Activated CD4-positive, alpha-beta memory T cell treated with anti-CD3 and anti-CD28 coated beads for 36 hours (primary cell): ENCODE results near the gene BRCA2. TPM values are rescaled to one million over a fixed set of nuclear protein-coding genes. Genes with fewer than 3 reads are reported as not detected.

Experiments used
- CTCF ChIA-PET: fragments of 350-600 bp; sonication (Branson Sonifier 250); formaldehyde crosslinking; loops from one replicate; lab custom pipeline; 2021; ENCODE audit warnings: antibody characterized with exemption, inconsistent platforms; lab: Charles Lee
- POLR2A ChIA-PET: fragments of 350-600 bp; sonication (Branson Sonifier 250); formaldehyde crosslinking; loops from one replicate; lab custom pipeline; 2021; ENCODE audit warnings: antibody characterized with exemption; lab: Charles Lee
- DNase-seq: peaks from one replicate; pipeline ENCODE4 v3.0.0-alpha.2; 2020
- H3K27ac Mint-ChIP-seq: one replicate; pipeline ENCODE4 v1.8.0; 2021; ENCODE audit warnings: mixed read lengths
- H3K27me3 Mint-ChIP-seq: one replicate; pipeline ENCODE4 v1.8.0; 2021; ENCODE audit warnings: mixed read lengths
- H3K36me3 Mint-ChIP-seq: one replicate; pipeline ENCODE4 v1.8.0; 2021; ENCODE audit warnings: mixed read lengths
- H3K4me1 Mint-ChIP-seq: one replicate; pipeline ENCODE4 v1.8.0; 2021; ENCODE audit warnings: low read depth, mixed read lengths
- H3K4me3 Mint-ChIP-seq: one replicate; pipeline ENCODE4 v1.8.0; 2021; ENCODE audit warnings: mild to moderate bottlenecking, mixed read lengths
- H3K9me3 Mint-ChIP-seq: one replicate; pipeline ENCODE4 v1.8.0; 2021; ENCODE audit warnings: mixed read lengths
- intact Hi-C: fragments of 100-400 bp; cut with micrococcal nuclease; formaldehyde crosslinking; loops from one replicate; pipeline ENCODE4 v1.15.1; 2023
- total RNA-seq, 2 experiments: library from RNA; stranded (reverse); gene quantifications; one replicate each; pipeline ENCODE4 v1.2.3, GENCODE V29; 2021

Gene BRCA2
- total RNA-seq, 2 experiments from 2014 or later = 22.1 to 23.1 TPM

GRCh38 chr13:32297206-32297605 lies 18.1 kb upstream of the BRCA2 start:
- ChIA-PET POLR2A (no interaction called here), CTCF (no interaction called here)
- Mint-ChIP-seq H3K4me1 (peaks cover 20% of the 10 kb centered on the region), H3K4me3 (no peak overlapping the region), H3K27me3 (peaks cover 7% of the 10 kb centered on the region), H3K36me3 (no peaks in the 10 kb centered on the region), H3K9me3 (no peaks in the 10 kb centered on the region), H3K27ac (no peak overlapping the region)
- intact Hi-C loops = loop anchor here (1.0 kb wide), 1 partner anchor 11 kb away; no protein-coding TSS in a partner anchor
- no peak for DNase-seq

DNA sequence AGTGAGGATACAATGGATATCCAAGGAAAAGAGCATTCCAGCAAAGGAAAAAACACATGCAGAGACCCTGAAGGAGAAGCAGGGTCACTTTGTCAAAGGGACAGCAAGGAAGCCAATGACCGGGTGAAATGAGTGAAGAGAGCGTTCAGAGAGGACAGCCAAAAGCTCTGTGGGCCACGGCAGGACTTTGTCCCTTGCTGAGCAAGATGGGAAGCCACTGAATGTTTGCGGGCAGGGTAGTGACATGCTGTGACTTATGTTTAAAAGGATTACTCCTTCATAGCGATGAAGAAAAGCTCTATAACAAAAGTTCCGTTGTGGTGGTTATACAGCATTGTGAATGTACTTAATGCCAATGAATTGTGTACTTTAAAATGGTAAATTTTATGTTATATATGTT lies 16.6 kb upstream of the BRCA2 start:
- no peak for DNase-seq
- CTCF ChIA-PET = no interaction called here
- H3K4me1 Mint-ChIP-seq = peaks cover 20% of the 10 kb centered on the region
- POLR2A ChIA-PET = no interaction called here
- intact Hi-C loops = no loop called here
- H3K27ac Mint-ChIP-seq = no peak overlapping the region
- H3K27me3 Mint-ChIP-seq = peaks cover 7% of the 10 kb centered on the region
- no peak overlapping the region for H3K4me3 Mint-ChIP-seq
- no peaks in the 10 kb centered on the region for H3K36me3 Mint-ChIP-seq
- H3K9me3 Mint-ChIP-seq = no peaks in the 10 kb centered on the region

- Mint-ChIP-seq H3K27me3 (peaks cover 7% of the 10 kb centered on the region), H3K4me3 (no peak overlapping the region), H3K27ac (no peak overlapping the region), H3K9me3 (no peaks in the 10 kb centered on the region), H3K4me1 (peaks cover 20% of the 10 kb centered on the region), H3K36me3 (no peaks in the 10 kb centered on the region)
- POLR2A ChIA-PET = interaction anchor here (1.6 kb wide), 1 partner anchor 16 kb away, joined by 11 read pairs; the partner anchor contains the start of genes BRCA2 and ZAR1L
- CTCF ChIA-PET = no interaction called here
- DNase-seq = no peak
- intact Hi-C loops = no loop called here
Observed at GRCh38 chr13:32299893-32300292, 15.4 kb upstream of the BRCA2 start.

DNA sequence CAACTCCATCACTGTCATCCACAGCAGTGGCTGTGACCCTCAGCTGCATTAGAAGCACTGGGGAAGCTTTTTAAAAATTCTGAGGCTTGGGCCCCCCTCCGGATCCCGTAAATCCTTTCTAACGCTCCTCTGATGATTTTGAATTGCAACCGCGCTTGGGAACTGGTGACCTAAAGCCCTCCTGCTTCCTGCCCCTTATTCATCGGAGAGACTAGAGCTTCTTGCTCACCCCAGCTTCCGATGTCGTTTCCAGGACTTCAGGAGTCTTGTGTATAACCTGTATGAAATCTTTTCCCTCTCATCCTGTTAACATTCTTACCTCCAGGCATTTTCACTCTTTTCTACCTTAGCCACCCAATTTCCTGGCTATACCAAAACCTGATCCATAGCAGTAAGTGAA lies 14.9 kb upstream of the BRCA2 start:
- peaks cover 20% of the 10 kb centered on the region for H3K4me1 Mint-ChIP-seq
- H3K9me3 Mint-ChIP-seq = no peaks in the 10 kb centered on the region
- H3K27ac Mint-ChIP-seq = no peak overlapping the region
- intact Hi-C loops = no loop called here
- ChIA-PET POLR2A (interaction anchor here (1.6 kb wide), 1 partner anchor 15 kb away, joined by 11 read pairs; the partner anchor contains the start of genes BRCA2 and ZAR1L), CTCF (no interaction called here)
- no peak overlapping the region for H3K4me3 Mint-ChIP-seq
- no peaks in the 10 kb centered on the region for H3K36me3 Mint-ChIP-seq
- no peak for DNase-seq
- peaks cover 7% of the 10 kb centered on the region for H3K27me3 Mint-ChIP-seq

- peak; percentile 43 for DNase-seq
- ChIA-PET POLR2A (interaction anchor here (1.6 kb wide), 1 partner anchor 15 kb away, joined by 11 read pairs; the partner anchor contains the start of genes BRCA2 and ZAR1L), CTCF (interaction anchor here (1.5 kb wide), 1 partner anchor 15 kb away, joined by 4 read pairs; the partner anchor contains the start of gene BRCA2)
- peaks cover 20% of the 10 kb centered on the region for H3K4me1 Mint-ChIP-seq
- H3K4me3 Mint-ChIP-seq = no peak overlapping the region
- H3K27ac Mint-ChIP-seq = no peak overlapping the region
- intact Hi-C loops = loop anchor here (1.0 kb wide), 2 partner anchors 14 to 29 kb away; partner anchors contain the start of genes BRCA2 and ZAR1L
- H3K27me3 Mint-ChIP-seq = peaks cover 7% of the 10 kb centered on the region
- no peaks in the 10 kb centered on the region for H3K9me3 Mint-ChIP-seq
- no peaks in the 10 kb centered on the region for H3K36me3 Mint-ChIP-seq
Observed at GRCh38 chr13:32300920-32301319, 14.4 kb upstream of the BRCA2 start.

- peaks cover 7% of the 10 kb centered on the region for H3K27me3 Mint-ChIP-seq
- H3K36me3 Mint-ChIP-seq = no peaks in the 10 kb centered on the region
- no peak overlapping the region for H3K4me3 Mint-ChIP-seq
- intact Hi-C loops = no loop called here
- POLR2A ChIA-PET = interaction anchor here (0.8 kb wide), 1 partner anchor 13 kb away, joined by 3 read pairs; the partner anchor contains the start of gene BRCA2
- DNase-seq = no peak
- CTCF ChIA-PET = interaction anchor here (0.6 to 1.5 kb wide), 4 partner anchors 13 to 57 kb away, joined by 3 to 4 read pairs (median 3); partner anchors contain the start of gene BRCA2
- H3K9me3 Mint-ChIP-seq = no peaks in the 10 kb centered on the region
- H3K4me1 Mint-ChIP-seq = peaks cover 11% of the 10 kb centered on the region
- no peak overlapping the region for H3K27ac Mint-ChIP-seq
Observed at GRCh38 chr13:32302461-32302860, 12.8 kb upstream of the BRCA2 start.

DNA sequence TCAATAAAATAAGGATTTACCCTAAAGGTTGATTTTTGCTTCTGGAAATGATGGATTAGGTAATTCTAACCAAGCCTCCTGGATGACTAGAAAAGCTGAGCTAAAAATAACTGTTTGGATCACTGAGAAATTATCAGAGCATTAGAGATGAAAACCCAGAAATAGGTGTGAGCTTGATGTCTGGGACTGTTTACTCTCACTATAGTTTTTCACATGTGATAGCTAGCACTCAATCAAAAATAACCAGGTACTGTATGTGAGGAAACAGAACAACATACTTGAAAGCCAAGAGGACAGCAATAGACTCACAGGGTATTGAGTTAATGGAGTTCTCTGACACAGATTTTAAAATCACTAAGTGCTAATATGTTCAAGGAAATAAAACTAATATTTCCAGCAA lies 9.7 kb upstream of the BRCA2 start:
- no peak overlapping the region for H3K27ac Mint-ChIP-seq
- ChIA-PET CTCF (interaction anchor here (0.9 to 4.4 kb wide), 6 partner anchors 37 to 396 kb away, joined by 3 to 25 read pairs (median 6); no protein-coding TSS in a partner anchor), POLR2A (no interaction called here)
- no peak overlapping the region for H3K4me3 Mint-ChIP-seq
- intact Hi-C loops = no loop called here
- H3K9me3 Mint-ChIP-seq = no peaks in the 10 kb centered on the region
- H3K36me3 Mint-ChIP-seq = no peaks in the 10 kb centered on the region
- peaks cover 8% of the 10 kb centered on the region for H3K4me1 Mint-ChIP-seq
- no peaks in the 10 kb centered on the region for H3K27me3 Mint-ChIP-seq
- DNase-seq = no peak

GRCh38 chr13:32309312-32310133 lies 5.8 kb upstream of the BRCA2 start:
- peaks cover 10% of the 10 kb centered on the region for H3K4me1 Mint-ChIP-seq
- no peaks in the 10 kb centered on the region for H3K27me3 Mint-ChIP-seq
- ChIA-PET POLR2A (no interaction called here), CTCF (interaction anchor here (0.7 to 4.4 kb wide), 6 partner anchors 26 to 399 kb away, joined by 3 to 25 read pairs (median 4); no protein-coding TSS in a partner anchor)
- intact Hi-C loops = loop anchor here (1.0 to 10.0 kb wide), 6 partner anchors 41 to 399 kb away; partner anchors contain the start of gene FRY
- no peaks in the 10 kb centered on the region for H3K9me3 Mint-ChIP-seq
- no peak overlapping the region for H3K4me3 Mint-ChIP-seq
- no peaks in the 10 kb centered on the region for H3K36me3 Mint-ChIP-seq
- no peak for DNase-seq
- no peak overlapping the region for H3K27ac Mint-ChIP-seq

DNA sequence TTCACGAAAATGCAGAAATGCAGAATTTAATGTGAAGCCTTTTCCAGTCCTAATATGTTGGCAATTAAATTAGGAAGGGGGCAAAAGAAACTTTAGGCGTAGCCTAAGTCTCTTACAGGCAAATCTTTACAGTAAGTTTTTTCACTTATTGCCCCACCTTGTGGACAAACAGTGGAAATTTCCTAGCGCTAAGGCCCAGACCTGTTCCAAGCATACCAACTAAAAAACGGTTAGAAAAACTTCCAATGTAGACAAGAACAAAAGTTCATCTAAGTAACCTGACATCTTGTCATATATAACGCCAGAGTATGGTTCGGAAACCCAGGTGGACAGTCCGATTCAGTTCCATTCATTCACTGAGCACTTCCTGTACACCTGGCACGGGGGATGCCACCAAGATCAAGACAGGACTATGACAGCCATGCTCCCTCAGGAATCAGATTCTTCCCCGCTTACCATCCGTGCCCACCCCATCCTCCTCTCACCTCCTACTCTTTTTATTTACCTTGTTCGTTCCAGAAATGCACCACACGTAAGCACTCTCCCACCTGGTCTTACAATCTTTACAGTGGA lies 5.1 kb upstream of the BRCA2 start:
- Mint-ChIP-seq H3K27me3 (no peaks in the 10 kb centered on the region), H3K9me3 (no peaks in the 10 kb centered on the region), H3K36me3 (peaks cover 2% of the 10 kb centered on the region), H3K27ac (no peak overlapping the region), H3K4me1 (peaks cover 15% of the 10 kb centered on the region), H3K4me3 (no peak overlapping the region)
- ChIA-PET POLR2A (no interaction called here), CTCF (interaction anchor here (1.5 to 2.0 kb wide), 2 partner anchors 41 to 63 kb away, joined by 5 to 9 read pairs; no protein-coding TSS in a partner anchor)
- intact Hi-C loops = loop anchor here (1.0 to 10.0 kb wide), 5 partner anchors 42 to 400 kb away; no protein-coding TSS in a partner anchor
- DNase-seq = peak; percentile 17

- no peak overlapping the region for H3K27ac Mint-ChIP-seq
- intact Hi-C loops = loop anchor here (5.0 to 10.0 kb wide), 2 partner anchors 294 to 333 kb away; no protein-coding TSS in a partner anchor
- peaks cover 2% of the 10 kb centered on the region for H3K36me3 Mint-ChIP-seq
- H3K4me1 Mint-ChIP-seq = peaks cover 15% of the 10 kb centered on the region
- ChIA-PET CTCF (interaction anchor here (1.5 to 2.0 kb wide), 2 partner anchors 42 to 64 kb away, joined by 5 to 9 read pairs; no protein-coding TSS in a partner anchor), POLR2A (no interaction called here)
- no peak for DNase-seq
- no peaks in the 10 kb centered on the region for H3K9me3 Mint-ChIP-seq
- H3K4me3 Mint-ChIP-seq = no peak overlapping the region
- no peaks in the 10 kb centered on the region for H3K27me3 Mint-ChIP-seq
Observed at GRCh38 chr13:32311188-32311897, 4.0 kb upstream of the BRCA2 start.
